CD8-positive, alpha-beta memory T cell (primary cell): ENCODE data around the gene ATF6. TPM values are rescaled to one million over a fixed set of nuclear protein-coding genes. Genes with fewer than 3 reads are reported as not detected.
A peak's percentile ranks its signal among the peaks of the same experiment; 100 is the strongest.

ENCODE experiments used
- CTCF ChIA-PET: fragments of 350-600 bp; sonication (Branson Sonifier 250); formaldehyde crosslinking; loops from one replicate; lab custom pipeline; 2021; ENCODE audit warnings: antibody characterized with exemption; lab: Charles Lee
- POLR2A ChIA-PET: fragments of 350-600 bp; sonication (Branson Sonifier 250); formaldehyde crosslinking; loops from one replicate; lab custom pipeline; 2021; ENCODE audit warnings: antibody characterized with exemption; lab: Charles Lee
- DNase-seq, 5 donors: peaks; one replicate each; pipeline versions ENCODE4 v3.0.0 to v3.0.0-alpha.2; 2020 to 2022; ENCODE audit warnings: mixed read lengths in 1 of 5
- H3K27ac ChIP-seq: one replicate; pipeline ENCODE4 v1.7.0; 2013; ENCODE audit warnings: low read depth, mild to moderate bottlenecking, low read length, moderate library complexity
- H3K27me3 ChIP-seq: 2 replicates; pipeline ENCODE4 v1.7.0; 2013; ENCODE audit warnings: low read length, mild to moderate bottlenecking; ENCODE audit not compliant: insufficient read depth, poor library complexity, severe bottlenecking
- H3K36me3 ChIP-seq: 2 replicates; pipeline ENCODE4 v1.7.0; 2013; ENCODE audit warnings: mild to moderate bottlenecking, low read length, moderate library complexity; ENCODE audit not compliant: insufficient read depth
- H3K4me1 ChIP-seq: 2 replicates; pipeline ENCODE4 v1.7.0; 2013; ENCODE audit warnings: mild to moderate bottlenecking, low read length, moderate library complexity; ENCODE audit not compliant: insufficient read depth
- H3K4me3 ChIP-seq: 2 replicates; pipeline ENCODE4 v1.7.0; 2013; ENCODE audit warnings: mild to moderate bottlenecking, low read length
- H3K9me3 ChIP-seq: 2 replicates; pipeline ENCODE4 v1.7.0; 2013; ENCODE audit warnings: mild to moderate bottlenecking, low read length
- H3K27ac Mint-ChIP-seq, 8 donors: one replicate each; pipeline ENCODE4 v1.8.0; 2020 to 2021; ENCODE audit warnings: mixed read lengths in 8 of 8, mild to moderate bottlenecking in 6 of 8, inconsistent platforms in 3 of 8, moderate library complexity in 3 of 8
- H3K27me3 Mint-ChIP-seq, 2 donors: one replicate each; pipeline ENCODE4 v1.8.0; 2020 to 2021; ENCODE audit warnings: mixed read lengths in 2 of 2, mild to moderate bottlenecking in 1 of 2, moderate library complexity in 1 of 2
- H3K36me3 Mint-ChIP-seq, 3 donors: one replicate each; pipeline ENCODE4 v1.8.0; 2020 to 2021; ENCODE audit warnings: mixed read lengths in 3 of 3, inconsistent platforms in 1 of 3, mild to moderate bottlenecking in 1 of 3
- H3K4me1 Mint-ChIP-seq, 3 donors: one replicate each; pipeline ENCODE4 v1.8.0; 2020 to 2021; ENCODE audit warnings: mixed read lengths in 3 of 3, inconsistent platforms in 1 of 3, mild to moderate bottlenecking in 1 of 3
- H3K4me3 Mint-ChIP-seq, 7 donors: one replicate each; pipeline ENCODE4 v1.8.0; 2020 to 2021; ENCODE audit warnings: mixed read lengths in 7 of 7, mild to moderate bottlenecking in 6 of 7, moderate library complexity in 4 of 7, inconsistent platforms in 2 of 7
- H3K9me3 Mint-ChIP-seq, 5 donors: one replicate each; pipeline ENCODE4 v1.8.0; 2020 to 2022; ENCODE audit warnings: mixed read lengths in 5 of 5, mild to moderate bottlenecking in 3 of 5, moderate library complexity in 2 of 5, inconsistent platforms in 1 of 5
- polyA plus RNA-seq: library from polyadenylated mRNA; unstranded; fragments of 300-500 nt; fragmentation: Illumina TruSeq; gene quantifications from one replicate; pipeline ENCODE4 v1.2.3, GENCODE V29; 2021
- total RNA-seq, 2 experiments: library from RNA; stranded (reverse); gene quantifications; one replicate each; pipeline ENCODE4 v1.2.3, GENCODE V29; 2021

Gene ATF6
- total and polyA plus RNA-seq, 3 experiments from 2014 or later, result 14.7 to 22.8 (median 22.4) TPM

DNA sequence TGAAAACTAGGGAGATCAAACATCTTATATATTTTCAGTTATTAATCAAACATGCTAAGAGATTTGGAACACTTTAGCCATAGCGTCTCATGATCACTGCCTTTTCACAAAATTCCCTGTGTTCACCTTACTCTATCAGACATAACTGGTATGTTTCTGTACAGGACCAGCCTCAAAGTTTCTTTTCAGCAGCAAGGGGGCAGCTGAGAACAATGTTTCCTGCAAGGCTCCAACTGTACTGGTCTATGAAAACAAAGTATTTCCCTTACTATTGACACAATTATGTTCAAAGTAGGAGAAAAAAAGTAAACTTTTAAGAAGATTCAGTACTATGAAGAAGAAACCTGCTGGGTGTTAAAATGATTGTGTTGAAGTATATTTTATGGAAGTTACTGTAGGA, 98.5 kb downstream of the ATF6 start:
- CTCF ChIA-PET, result interaction anchor here (2.3 kb wide), 1 partner anchor 172 kb away, joined by 8 read pairs; no protein-coding TSS in a partner anchor

DNA sequence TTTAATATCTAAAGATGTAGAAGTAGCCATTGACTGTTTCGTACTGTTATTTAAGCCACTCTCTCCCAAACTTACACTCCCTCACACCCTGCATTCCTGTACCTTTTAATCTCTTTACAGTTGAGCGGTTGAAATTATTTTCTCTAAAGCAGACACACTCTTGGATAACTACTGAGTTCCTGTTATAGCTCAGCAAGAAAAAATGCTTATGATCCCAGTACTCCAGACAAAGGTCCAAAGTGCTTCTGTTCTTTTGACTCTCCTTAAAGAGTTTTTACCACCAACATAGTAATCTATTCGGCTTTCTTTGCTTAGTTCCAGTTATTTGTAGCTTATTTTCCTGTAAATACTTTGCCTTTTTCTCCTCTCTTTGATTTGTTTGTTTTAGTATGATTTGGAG, 100.1 kb downstream of the ATF6 start:
- Histone ChIP-seq H3K4me3 (no peak overlapping the region), H3K4me1 (no peaks in the 10 kb centered on the region), H3K27me3 (no peaks in the 10 kb centered on the region), H3K9me3 (no peaks in the 10 kb centered on the region), H3K36me3 (no peaks in the 10 kb centered on the region), H3K27ac (no peak overlapping the region)
- peaks cover 7 to 73% (median 27%) of the 10 kb centered on the region in 3 donors for H3K36me3 Mint-ChIP-seq
- H3K4me1 Mint-ChIP-seq, result no peaks in the 10 kb centered on the region
- H3K9me3 Mint-ChIP-seq, result no peaks in the 10 kb centered on the region
- ChIA-PET CTCF (no interaction called here), POLR2A (no interaction called here)
- no peaks in the 10 kb centered on the region for H3K27me3 Mint-ChIP-seq
- no peak overlapping the region for H3K4me3 Mint-ChIP-seq
- no peak for DNase-seq
- no peak overlapping the region for H3K27ac Mint-ChIP-seq

More for the DNA sequence above, 98.5 kb downstream of the ATF6 start:
- peaks cover 7 to 76% (median 26%) of the 10 kb centered on the region in 3 donors for H3K36me3 Mint-ChIP-seq
- no peak overlapping the region for H3K27ac ChIP-seq
- no peak overlapping the region for H3K4me3 Mint-ChIP-seq
- H3K9me3 Mint-ChIP-seq, result no peaks in the 10 kb centered on the region
- H3K9me3 ChIP-seq, result no peaks in the 10 kb centered on the region
- no peaks in the 10 kb centered on the region for H3K27me3 Mint-ChIP-seq
- H3K27me3 ChIP-seq, result no peaks in the 10 kb centered on the region
- POLR2A ChIA-PET, result no interaction called here
- no peak overlapping the region for H3K27ac Mint-ChIP-seq
- H3K36me3 ChIP-seq, result no peaks in the 10 kb centered on the region
- no peaks in the 10 kb centered on the region for H3K4me1 Mint-ChIP-seq
- H3K4me1 ChIP-seq, result no peaks in the 10 kb centered on the region
- DNase-seq, result peak in 1 of 5 donors; percentile 4
- H3K4me3 ChIP-seq, result no peak overlapping the region

DNA sequence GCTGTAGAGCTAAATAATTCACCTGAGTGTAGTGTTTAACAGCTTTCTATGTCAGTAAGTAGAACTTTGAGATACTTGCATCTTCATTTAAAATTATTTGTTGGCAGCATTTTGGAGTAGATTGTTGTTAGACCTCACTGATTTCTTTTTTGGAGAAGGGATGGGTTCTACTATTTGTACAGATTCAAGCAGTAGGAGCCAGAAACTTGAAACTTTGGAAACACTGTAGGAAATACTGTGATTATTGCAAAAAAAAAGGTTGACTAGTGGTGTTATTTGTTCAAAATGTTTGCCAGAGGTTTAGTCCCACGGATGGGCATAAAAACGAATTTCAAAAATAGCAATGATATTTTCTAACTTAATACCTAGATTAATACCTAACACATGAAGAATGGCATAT, 102.7 kb downstream of the ATF6 start:
- CTCF ChIA-PET, result no interaction called here

DNA sequence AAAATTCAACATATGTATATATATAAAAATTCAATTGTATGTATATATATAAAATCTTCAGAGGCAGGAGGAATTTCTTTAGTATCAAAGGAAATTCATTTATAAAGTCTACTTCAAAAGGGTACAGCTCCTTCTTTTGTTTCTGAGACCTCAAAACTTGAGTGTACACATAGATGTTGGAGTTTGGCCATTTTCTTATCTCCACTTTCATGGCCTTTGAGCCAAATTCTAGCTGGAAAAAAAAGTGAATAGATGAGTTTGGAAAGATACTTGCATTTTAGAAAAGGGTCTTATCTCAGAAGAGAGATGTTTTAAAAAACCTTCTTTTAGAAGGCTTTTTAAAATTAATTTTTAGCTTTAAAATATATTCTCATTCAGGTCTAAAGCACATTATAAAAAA, 103.2 kb downstream of the ATF6 start:
- Histone ChIP-seq H3K9me3 (no peaks in the 10 kb centered on the region), H3K27me3 (no peaks in the 10 kb centered on the region), H3K36me3 (no peaks in the 10 kb centered on the region), H3K27ac (no peak overlapping the region), H3K4me3 (no peak overlapping the region), H3K4me1 (no peaks in the 10 kb centered on the region)
- H3K36me3 Mint-ChIP-seq, result peaks cover 7 to 66% (median 27%) of the 10 kb centered on the region in 3 donors
- H3K9me3 Mint-ChIP-seq, result no peaks in the 10 kb centered on the region
- POLR2A ChIA-PET, result no interaction called here
- no peaks in the 10 kb centered on the region for H3K4me1 Mint-ChIP-seq
- H3K4me3 Mint-ChIP-seq, result no peak overlapping the region
- H3K27me3 Mint-ChIP-seq, result no peaks in the 10 kb centered on the region
- no peak for DNase-seq
- no peak overlapping the region for H3K27ac Mint-ChIP-seq
- CTCF ChIA-PET, result no interaction called here

More for the DNA sequence above, 102.7 kb downstream of the ATF6 start:
- Histone ChIP-seq H3K4me3 (no peak overlapping the region), H3K9me3 (no peaks in the 10 kb centered on the region), H3K27me3 (no peaks in the 10 kb centered on the region), H3K36me3 (no peaks in the 10 kb centered on the region), H3K4me1 (no peaks in the 10 kb centered on the region), H3K27ac (no peak overlapping the region)
- POLR2A ChIA-PET, result no interaction called here
- H3K27ac Mint-ChIP-seq, result no peak overlapping the region
- H3K27me3 Mint-ChIP-seq, result no peaks in the 10 kb centered on the region
- no peaks in the 10 kb centered on the region for H3K9me3 Mint-ChIP-seq
- DNase-seq, result no peak
- H3K36me3 Mint-ChIP-seq, result peaks cover 7 to 69% (median 29%) of the 10 kb centered on the region in 3 donors
- H3K4me1 Mint-ChIP-seq, result no peaks in the 10 kb centered on the region
- H3K4me3 Mint-ChIP-seq, result no peak overlapping the region

DNA sequence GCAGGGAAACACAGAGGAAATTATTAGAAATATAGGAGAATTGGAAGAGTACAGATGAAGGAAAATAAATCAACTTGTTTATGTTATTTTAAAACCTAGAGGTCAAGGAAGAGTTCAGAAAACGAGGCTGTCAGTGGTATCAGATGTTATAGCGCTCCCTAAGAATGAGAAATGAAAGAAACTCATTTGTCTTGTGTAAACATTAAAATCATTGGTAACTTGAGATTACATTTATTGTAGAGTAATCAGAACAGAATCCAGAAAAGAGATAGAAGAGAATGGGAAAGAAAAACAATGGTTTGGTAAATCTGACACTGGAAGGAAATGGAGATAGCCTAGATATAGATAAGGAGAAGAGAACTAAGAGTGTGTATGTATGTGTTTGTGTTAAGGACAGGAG, 106.4 kb downstream of the ATF6 start:
- no peaks in the 10 kb centered on the region for H3K9me3 Mint-ChIP-seq
- H3K4me1 Mint-ChIP-seq, result no peaks in the 10 kb centered on the region
- H3K9me3 ChIP-seq, result no peaks in the 10 kb centered on the region
- no peaks in the 10 kb centered on the region for H3K36me3 ChIP-seq
- H3K4me1 ChIP-seq, result no peaks in the 10 kb centered on the region
- no peak for DNase-seq
- ChIA-PET CTCF (no interaction called here), POLR2A (no interaction called here)
- no peak overlapping the region for H3K4me3 ChIP-seq
- peaks cover 0 to 48% (median 21%) of the 10 kb centered on the region in 3 donors for H3K36me3 Mint-ChIP-seq
- no peak overlapping the region for H3K4me3 Mint-ChIP-seq
- H3K27me3 Mint-ChIP-seq, result no peaks in the 10 kb centered on the region
- H3K27ac Mint-ChIP-seq, result peak overlapping the region in 1 of 8 donors; percentile 8
- no peak overlapping the region for H3K27ac ChIP-seq
- no peaks in the 10 kb centered on the region for H3K27me3 ChIP-seq

DNA sequence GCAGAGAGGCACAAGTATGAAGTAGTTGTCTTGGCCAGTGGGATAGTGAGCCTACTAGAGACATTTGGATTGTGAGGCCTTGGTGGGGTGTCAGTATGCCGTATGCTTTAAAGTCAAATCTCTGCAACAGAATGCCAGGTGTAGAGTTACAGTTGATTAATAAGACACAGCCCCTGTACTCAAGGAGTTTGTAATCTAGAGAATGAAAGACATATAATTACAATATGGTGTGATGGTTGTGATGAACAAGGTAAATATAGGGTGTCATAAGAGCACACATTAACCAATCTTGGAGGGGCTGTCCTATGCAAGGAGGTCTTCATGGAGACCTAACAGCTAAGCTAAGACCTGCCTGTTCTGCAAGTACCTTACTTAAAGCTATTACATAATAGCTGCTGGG, 113.1 kb downstream of the ATF6 start:
- H3K4me3 Mint-ChIP-seq, result no peak overlapping the region
- H3K4me1 Mint-ChIP-seq, result no peaks in the 10 kb centered on the region
- ChIA-PET POLR2A (no interaction called here), CTCF (no interaction called here)
- H3K27ac Mint-ChIP-seq, result no peak overlapping the region
- no peak overlapping the region for H3K4me3 ChIP-seq
- H3K36me3 ChIP-seq, result no peaks in the 10 kb centered on the region
- no peaks in the 10 kb centered on the region for H3K4me1 ChIP-seq
- DNase-seq, result no peak
- H3K27me3 ChIP-seq, result no peaks in the 10 kb centered on the region
- no peaks in the 10 kb centered on the region for H3K9me3 Mint-ChIP-seq
- no peaks in the 10 kb centered on the region for H3K27me3 Mint-ChIP-seq
- peaks cover 0 to 8% (median 3%) of the 10 kb centered on the region in 3 donors for H3K36me3 Mint-ChIP-seq
- no peaks in the 10 kb centered on the region for H3K9me3 ChIP-seq
- no peak overlapping the region for H3K27ac ChIP-seq

DNA sequence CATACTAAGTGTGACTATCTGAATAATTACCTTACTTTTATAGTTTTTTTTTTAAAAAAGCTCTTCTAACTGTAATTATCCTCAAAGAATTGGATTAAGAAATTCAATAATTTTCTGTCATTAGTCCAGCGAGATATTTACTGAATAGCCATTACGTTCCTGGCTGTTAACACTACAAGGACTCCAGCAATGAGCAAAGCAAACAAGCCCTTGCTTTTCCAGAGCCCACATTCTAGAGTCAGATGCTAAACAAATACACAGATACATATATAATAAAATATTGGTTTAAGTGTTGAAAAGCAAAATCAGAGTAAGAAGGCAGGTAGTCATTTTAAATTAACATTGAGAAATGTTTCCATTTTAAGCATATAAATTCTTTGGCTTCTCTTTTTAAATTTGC, 118.4 kb downstream of the ATF6 start:
- H3K36me3 ChIP-seq, result no peaks in the 10 kb centered on the region
- DNase-seq, result no peak
- H3K9me3 ChIP-seq, result no peaks in the 10 kb centered on the region
- Mint-ChIP-seq H3K4me3 (no peak overlapping the region), H3K36me3 (peaks cover 10 to 31% (median 13%) of the 10 kb centered on the region in 3 donors), H3K27ac (no peak overlapping the region), H3K4me1 (no peaks in the 10 kb centered on the region), H3K9me3 (no peaks in the 10 kb centered on the region), H3K27me3 (no peaks in the 10 kb centered on the region)
- H3K27ac ChIP-seq, result no peak overlapping the region
- no peak overlapping the region for H3K4me3 ChIP-seq
- CTCF ChIA-PET, result no interaction called here
- H3K4me1 ChIP-seq, result no peaks in the 10 kb centered on the region
- POLR2A ChIA-PET, result no interaction called here
- no peaks in the 10 kb centered on the region for H3K27me3 ChIP-seq

DNA sequence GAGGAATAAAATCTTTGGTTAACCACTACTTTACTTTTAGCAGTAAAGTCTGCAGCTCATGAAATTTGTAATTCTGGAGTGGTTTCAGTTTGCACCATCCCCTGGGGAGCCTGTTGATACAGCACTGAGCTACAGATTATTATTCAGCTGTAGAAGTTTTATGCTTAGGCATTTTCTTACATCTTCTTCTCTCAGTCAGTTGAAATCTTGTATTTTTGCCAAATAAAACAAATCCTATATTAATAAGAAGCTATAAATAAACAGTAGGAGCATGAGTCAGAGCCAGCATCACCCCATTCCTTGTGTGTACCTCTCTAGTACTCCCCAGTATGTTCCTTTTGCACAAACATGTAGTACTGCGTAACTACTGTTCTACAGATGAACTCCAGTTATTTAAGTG, 118.9 kb downstream of the ATF6 start:
- no peaks in the 10 kb centered on the region for H3K36me3 ChIP-seq
- no peak overlapping the region for H3K4me3 ChIP-seq
- no peak overlapping the region for H3K27ac ChIP-seq
- no peaks in the 10 kb centered on the region for H3K27me3 Mint-ChIP-seq
- POLR2A ChIA-PET, result no interaction called here
- no peaks in the 10 kb centered on the region for H3K9me3 Mint-ChIP-seq
- CTCF ChIA-PET, result no interaction called here
- H3K9me3 ChIP-seq, result no peaks in the 10 kb centered on the region
- H3K4me1 Mint-ChIP-seq, result peaks cover 0 to under 1% (median 0%) of the 10 kb centered on the region in 3 donors
- H3K27ac Mint-ChIP-seq, result no peak overlapping the region
- no peak overlapping the region for H3K4me3 Mint-ChIP-seq
- no peak for DNase-seq
- peaks cover 12 to 36% (median 16%) of the 10 kb centered on the region in 3 donors for H3K36me3 Mint-ChIP-seq
- H3K4me1 ChIP-seq, result no peaks in the 10 kb centered on the region
- no peaks in the 10 kb centered on the region for H3K27me3 ChIP-seq
